ENCODE results near the gene SELENON. TPM values are rescaled to one million over a fixed set of nuclear protein-coding genes. Genes with fewer than 3 reads are reported as not detected.
A peak's percentile ranks its signal among the peaks of the same experiment; 100 is the strongest.

SELENON gene
- total and polyA plus RNA-seq, 9 of the 15 experiments (the other 6 are each of a cell fraction or from before 2014, with no cell fraction given) = 0.43 to 26.7 (median 7.0) TPM

GRCh38 chr1:25797939-25798338 is 2.1 kb upstream of the SELENON start (continued):
- TF ChIP-seq ATF6 (CRISPR knock-in tag; IDR thresholded peaks at IDR 0.05) (no peak), COPS2 (conservative IDR thresholded peaks at IDR 0.05) (no peak), CTCFL (IDR thresholded peaks at IDR 0.05; ENCODE audit: borderline replicate concordance, insufficient read depth, low read depth, low read length, poor library complexity, severe bottlenecking) (peak; percentile 78), REST (IDR thresholded peaks at IDR 0.05; ENCODE audit: borderline replicate concordance) (peak; percentile 52; the same call in 1 of the 2 replicates), REST (CRISPR knock-in tag; IDR thresholded peaks at IDR 0.05; ENCODE audit: low read depth) (no peak), ZNF511 (CRISPR knock-in tag; IDR thresholded peaks at IDR 0.05) (0 out of 2 replicates have a peak, but pooled peaks have one; percentile 26)

Measured in K562 (cell line).